KG1 (cell line): Measurements from ENCODE around the gene COQ4.
"Not testable (repeated sequence)": the region's sequence is repeated elsewhere in the genome, so short reads cannot be mapped to it uniquely, and the experiment has no call there.

ENCODE experiments used
- DNase-seq: peaks from one replicate; lab custom pipeline; 2025; lab: John Stamatoyannopoulos, UW

The COQ4 gene

DNA sequence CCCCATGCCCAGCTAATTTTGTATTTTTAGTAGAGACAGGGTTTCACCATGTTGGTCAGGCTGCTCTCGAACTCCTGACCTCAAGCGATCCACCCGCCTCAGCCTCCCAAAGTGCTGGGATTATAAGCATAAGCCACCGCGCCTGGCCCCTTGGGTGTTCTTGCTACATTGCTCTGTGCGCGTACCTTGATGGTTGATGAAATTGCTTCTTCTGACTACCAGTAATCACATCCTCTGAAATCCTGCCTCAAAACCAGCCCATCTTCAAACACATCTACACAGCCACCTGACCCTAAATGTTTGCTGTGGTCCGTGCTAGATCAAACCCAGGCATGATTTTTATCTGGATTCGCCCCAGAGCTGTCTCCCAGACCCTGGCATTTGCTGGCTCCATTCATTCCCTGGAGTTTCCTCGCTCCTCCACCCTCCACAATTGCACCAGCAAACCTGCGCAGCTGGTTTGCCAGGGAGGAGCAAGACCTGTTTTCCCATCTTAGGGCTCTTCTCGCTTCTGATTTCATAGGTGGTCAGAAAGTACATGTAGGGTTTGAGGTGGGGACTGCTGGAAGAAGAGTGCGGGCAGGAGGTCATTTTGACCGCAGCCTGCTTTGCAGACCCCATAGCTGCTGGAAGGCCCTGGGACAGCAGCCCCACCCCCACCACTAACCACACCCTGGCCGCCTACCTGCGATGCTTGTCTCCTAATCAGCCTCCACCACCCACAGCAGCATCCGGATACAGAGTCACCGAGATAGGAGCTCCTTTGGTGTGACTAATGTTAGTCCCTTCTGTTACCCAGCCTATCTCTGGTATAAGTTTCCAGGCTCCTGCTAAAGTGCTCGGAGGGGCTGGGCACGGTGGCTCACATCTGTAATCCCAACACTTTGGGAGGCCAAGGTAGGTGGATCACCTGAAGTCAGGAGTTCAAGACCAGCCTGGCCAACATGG lies 23.8 kb upstream of the COQ4 start:
- no peak for DNase-seq

DNA sequence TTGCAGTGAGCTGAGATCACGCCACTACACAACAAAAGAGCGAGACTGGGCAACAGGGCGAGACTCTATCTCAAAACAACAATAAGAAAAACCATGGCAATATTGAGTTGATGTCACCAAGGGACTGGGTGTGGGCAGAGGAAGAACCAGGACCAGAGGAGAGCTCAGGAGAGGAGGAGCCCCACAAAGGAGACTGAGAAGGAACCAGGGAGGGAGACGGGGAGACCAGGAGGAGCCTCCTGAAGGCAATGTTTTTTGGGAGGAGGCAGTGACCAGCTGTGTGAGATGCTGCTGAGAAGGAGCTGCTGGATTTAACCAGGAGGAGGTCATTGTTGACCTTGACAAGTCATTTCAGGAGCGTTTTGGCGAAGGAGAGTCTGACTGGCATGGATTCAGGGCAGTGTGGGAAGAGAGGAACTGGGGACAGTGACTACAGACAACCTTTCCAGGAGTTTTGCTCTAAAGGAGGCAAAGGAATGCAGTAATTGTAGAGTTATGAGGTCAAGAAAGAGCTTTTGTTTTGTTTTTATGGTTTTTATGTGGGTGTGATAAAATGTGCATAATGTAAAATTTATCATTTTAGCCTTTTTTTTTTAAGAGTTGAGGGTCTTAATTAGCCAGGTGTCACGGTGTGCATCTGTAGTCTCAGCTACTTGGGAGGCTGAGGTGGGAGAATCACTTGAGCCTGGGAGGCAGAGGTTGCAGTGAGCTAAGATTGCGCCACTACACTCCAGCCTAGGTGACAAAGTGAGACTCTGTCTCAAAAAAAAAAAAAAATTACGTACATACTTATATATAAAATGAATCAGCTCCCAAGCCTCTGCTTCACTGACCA lies 18.3 kb upstream of the COQ4 start:
- DNase-seq: no peak

DNA sequence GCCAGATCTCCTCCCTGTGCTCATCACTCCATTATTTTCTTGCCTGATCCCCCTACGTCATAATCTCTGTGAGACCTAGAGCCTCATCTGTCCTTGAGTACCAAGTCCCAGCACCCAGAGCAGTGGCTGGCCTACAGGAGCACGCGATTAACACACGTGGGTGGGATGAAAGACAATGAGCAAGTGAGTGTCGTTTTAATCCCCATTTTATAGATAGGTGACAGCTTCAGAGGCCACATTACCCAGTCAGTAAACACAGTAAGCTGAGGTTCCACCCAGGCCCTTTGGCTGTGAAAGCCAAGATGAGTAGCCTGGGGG lies 17.7 kb upstream of the COQ4 start:
- no peak for DNase-seq

DNA sequence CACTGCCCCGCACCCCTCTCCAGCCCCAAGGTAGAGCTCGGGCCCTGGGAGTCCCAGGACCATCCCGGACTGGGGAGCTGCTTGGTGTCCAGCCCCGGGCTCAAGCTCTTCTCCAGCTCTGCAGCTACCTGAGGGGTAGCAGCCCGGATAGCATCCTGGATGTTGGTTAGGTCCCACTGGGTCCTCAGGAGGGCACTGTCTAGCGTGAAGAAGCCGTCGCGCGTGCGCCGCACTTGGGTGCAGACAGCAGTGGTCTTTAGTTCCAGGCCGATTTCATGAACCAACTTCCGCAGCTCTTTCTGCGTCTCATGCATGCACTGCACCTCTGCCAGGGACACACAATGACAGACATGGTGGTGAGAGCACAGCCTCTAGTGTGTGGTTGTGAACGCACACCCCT lies 13.1 kb upstream of the COQ4 start:
- DNase-seq: no peak

DNA sequence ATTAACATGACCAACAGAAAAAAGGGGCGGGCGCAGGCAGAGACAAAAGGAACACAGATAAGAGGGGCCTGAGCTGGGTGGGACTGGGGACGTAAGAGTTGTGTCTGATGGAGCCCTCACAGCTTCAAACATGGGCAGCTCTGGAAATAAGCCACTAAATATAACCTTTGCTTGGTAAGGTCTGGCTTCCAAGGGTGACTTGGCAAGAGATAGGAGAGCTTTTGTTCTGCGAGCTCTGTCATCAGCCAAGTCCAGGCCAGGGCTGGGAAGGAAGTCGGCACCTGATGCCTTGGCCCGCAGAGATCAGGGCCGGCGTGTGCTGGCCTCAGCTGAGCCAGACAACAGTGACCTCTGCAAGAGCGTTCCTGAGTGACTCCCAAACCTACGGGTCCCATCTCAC lies 12.2 kb upstream of the COQ4 start:
- DNase-seq: no peak

DNA sequence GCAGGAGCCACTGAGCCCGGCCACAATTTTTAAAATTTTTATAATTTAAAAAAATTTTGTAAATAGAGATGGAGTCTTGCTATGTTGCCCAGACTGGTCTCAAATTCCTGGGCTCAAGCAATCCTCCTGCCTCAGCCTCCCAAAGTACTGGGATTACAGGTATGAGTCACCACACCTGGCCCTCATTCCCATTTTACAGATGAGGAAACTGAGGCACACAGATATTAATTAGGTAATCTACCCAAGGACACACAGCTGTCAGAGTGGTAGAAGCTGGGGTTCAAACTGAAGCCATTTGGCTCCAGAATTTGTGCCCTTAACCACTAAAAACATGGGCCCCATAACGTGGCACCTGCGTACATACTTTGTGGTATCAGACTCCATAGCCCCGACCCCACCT lies 7.9 kb upstream of the COQ4 start:
- DNase-seq: no peak

DNA sequence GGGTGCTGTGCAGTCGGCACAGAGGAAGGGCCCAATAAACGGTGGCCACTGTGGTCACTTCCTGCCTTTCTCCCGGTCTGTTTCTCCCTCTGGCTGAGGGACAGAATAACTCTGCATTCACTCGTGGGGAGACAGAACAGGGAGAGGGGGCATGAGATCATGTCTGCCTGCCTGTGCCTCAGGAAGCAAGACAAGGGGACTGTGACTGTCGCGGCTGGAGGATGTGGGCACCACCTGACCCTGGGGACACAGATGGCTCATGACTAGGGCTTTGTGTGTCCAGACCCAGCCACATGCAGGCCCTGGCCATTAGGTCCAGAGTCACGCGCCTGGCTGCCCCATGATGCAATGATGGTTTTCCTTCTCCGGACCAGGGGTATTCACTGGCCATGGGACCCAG lies 6.2 kb upstream of the COQ4 start:
- no peak for DNase-seq

DNA sequence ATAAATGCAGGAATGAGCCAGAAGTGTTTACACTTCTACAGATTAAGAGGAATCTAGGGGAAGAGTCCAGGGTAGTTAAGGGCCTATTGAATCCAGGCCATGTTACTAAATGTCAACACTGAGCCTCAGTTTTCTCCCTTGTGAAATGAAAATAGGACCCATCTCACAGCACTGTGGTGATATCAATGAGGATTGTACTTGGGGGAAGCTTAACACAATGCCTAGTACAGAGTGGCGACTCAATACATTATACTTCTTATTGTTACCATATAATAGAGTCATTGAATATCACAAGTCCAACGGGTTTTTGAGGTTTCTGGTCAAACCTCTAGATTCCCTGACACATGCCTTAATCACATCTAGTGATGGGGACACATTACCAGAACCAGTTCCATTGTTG lies 5.0 kb upstream of the COQ4 start:
- no peak for DNase-seq

DNA sequence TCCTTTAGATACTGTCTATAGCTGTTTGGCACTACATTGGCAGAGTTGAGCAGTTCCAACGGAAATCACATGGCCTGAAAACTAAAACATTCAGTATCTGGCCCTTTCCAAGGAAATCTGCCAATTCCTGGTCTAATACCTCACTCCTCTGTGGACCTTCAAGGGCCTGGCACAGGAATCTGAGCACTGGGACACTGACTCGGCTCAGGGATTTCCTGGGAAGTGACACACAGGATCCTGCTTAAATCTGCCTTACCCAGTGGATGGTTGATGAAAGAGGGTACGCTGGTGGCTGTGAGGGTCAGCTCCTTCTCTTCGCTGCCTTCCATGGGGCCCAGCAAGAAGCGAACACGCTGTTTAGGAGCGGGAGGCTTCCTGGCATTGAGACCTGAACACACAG lies 1.3 kb upstream of the COQ4 start:
- no peak for DNase-seq

DNA sequence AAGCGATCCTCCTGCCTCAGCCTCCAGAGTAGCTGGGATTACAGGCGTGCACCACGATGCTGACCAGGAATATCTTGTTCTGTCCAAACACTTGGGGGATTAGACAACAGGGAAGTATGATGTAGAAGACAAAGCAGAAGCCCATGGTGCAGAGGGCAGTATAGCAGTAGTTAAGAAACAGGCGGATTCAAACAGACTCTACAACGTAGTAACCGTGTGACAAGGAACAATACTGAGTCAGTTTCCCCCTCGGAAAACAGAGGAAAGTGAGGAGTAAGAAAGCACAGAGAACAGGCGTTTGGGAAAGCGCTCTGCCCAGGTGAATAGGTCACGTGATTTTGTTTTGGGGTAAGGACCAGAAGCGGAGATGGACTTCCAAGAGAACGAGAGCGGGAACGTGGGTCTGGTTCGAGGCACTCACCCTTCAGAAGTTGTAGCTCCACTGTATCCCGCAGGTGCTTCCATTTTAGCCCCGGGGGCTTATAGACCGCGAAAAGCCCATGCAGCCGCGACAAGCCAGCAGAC lies 698 bp upstream of the COQ4 start:
- DNase-seq: no peak

DNA sequence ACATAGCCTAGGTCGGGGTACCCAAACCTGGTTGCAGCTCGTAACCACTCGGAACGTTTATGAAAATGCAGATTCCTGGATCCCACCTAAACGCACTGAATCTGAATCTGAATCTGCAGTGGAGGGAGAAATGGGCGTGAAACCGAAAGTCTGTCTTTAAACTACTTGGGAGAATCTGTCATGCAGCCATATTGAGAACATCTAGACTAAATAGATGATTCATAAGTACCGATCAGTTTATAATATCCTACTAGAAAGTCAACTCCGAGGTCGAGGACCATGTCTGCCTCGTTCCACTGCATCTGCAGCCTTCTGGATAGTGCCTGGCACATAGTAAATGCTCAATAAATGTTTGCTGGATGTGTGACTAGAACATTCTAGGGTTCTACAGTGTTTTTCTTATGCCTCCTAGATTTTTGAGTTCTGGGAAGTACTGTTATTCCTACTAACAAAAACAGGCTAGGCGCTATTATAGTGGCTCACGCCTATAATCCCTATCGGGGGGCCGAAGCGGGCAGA lies 632 bp downstream of the COQ4 start:
- no peak for DNase-seq

DNA sequence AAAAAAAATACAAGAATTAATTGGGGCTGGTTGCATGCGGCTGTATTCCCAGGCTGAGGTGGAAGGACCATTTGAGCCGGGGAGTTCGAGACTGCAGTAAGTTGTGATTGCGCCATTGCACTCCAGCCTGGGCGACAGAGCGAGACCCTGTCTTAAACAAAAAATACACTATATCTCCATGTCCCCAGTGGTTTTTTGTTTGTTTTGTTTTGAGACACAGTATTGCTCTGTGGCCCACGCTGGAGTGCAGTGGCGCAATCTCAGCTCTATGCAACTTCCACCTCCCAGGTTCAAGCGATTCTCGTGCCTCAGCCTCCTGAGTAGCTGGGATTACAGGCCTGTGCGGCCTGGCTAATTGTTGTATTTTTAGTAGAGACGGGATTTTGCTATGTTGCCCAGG lies 1.2 kb downstream of the COQ4 start:
- DNase-seq: no peak

DNA sequence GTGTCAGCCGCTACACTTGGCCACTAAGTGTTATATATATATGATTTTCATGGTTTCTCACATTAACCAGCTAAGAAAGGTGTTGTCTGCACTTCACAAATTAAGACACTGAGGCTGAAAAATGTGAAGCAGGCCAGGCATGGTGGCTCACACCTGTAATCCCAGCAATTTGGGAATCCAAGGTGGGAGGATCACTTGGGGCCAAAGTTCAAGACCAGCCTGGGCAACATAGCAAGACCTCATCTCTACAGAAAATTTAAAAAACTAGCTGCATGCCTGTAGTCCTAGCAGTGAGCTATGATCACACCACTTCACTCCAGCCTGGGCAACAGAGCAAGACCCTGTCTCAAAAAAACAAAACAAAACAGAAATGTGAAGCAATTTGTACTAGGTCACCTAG lies 1.8 kb downstream of the COQ4 start:
- no peak for DNase-seq

DNA sequence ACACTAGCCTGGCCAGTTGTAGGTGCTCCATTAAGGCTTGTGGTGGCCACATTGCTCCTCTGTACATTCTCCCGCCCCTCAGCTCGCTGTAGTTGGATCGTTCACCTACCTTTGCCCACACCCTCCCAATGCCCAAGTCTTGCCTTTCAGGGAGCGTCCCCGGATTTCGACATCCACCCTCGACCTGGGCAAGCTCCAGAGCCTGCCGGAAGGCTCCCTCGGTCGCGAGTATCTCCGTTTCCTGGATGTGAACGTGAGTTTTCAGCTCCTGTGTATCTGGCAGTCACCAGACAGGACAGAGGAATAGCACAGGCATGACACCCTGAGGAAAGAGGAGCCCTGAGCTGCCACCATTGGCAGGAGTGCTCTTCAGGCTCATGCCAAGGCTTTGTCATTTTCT lies 3.0 kb downstream of the COQ4 start:
- DNase-seq: no peak

DNA sequence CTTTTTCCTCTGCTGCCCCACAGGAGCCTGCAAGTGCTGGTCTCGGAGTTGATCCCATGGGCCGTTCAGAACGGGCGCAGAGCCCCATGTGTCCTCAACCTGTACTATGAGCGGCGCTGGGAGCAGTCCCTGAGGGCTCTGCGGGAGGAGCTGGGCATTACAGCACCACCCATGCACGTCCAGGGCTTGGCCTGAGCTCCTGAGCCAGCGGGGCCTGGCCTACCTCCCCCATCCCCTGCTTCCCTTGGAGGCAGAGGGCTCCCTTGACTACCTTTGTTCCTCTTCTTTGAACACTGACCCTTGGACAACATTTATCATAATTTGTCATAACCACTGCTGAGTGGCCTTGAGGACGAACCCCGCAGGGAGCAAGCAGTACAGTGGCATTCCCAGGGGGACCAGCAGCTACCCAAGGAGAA lies 10.8 kb downstream of the COQ4 start:
- DNase-seq: no peak

DNA sequence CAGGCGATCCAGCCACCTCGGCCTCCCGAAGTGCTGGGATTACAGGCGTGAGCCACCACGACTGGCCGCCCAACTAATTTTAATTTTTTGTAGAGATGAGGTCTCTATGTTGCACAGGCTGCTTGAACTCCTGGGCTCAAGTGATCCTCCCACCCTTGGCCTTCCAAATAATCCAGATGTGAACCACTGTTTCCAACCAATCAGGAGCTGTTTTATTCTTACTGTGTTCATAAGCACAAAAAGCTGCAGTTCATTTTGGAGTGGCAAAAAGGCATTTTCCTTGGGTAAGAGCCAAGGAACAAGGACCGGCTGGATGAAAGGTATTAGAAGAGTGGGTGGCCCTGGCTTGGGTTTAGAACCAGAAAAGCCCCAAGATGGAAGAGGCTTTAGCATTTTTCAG lies 12.5 kb downstream of the COQ4 start:
- no peak for DNase-seq

DNA sequence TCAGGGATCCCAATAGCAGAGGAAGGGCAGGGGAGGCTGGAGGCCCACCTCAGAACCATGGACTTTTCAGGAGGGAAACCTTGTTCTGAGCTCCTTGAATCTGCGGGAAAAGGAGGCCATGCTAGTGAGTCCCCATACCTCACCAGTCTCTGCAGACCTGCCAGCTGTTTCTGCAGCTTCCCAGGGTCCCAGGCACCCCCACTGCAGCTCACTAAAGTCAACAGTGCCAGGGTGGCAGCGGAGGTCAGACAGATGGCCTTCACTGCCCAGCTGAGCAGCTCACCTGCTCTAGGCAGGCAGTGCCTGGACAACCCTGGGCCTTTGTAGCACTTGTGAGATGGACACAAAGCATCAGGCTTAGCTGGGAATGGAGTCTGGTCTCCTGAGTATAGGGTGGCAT lies 13.3 kb downstream of the COQ4 start:
- no peak for DNase-seq

DNA sequence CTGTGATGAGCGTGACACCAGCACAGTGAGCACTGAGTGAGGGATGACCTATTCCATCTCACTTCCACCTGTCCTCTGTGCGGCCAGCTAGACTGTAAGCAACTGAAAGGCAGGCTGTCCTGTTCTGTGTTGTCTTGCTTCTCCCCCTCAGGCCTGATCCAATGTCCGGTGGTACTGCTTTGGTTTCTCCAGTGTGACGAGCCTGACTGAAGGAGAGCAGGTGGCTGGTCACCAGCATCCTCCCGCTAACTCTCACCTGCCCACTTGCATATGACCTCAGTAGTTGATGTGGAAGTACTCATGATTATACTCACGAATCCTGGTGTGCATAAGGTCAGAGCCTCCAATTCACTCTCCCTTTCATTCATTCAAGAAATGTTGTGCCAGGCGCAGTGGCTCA lies 15.3 kb downstream of the COQ4 start:
- DNase-seq: no peak

DNA sequence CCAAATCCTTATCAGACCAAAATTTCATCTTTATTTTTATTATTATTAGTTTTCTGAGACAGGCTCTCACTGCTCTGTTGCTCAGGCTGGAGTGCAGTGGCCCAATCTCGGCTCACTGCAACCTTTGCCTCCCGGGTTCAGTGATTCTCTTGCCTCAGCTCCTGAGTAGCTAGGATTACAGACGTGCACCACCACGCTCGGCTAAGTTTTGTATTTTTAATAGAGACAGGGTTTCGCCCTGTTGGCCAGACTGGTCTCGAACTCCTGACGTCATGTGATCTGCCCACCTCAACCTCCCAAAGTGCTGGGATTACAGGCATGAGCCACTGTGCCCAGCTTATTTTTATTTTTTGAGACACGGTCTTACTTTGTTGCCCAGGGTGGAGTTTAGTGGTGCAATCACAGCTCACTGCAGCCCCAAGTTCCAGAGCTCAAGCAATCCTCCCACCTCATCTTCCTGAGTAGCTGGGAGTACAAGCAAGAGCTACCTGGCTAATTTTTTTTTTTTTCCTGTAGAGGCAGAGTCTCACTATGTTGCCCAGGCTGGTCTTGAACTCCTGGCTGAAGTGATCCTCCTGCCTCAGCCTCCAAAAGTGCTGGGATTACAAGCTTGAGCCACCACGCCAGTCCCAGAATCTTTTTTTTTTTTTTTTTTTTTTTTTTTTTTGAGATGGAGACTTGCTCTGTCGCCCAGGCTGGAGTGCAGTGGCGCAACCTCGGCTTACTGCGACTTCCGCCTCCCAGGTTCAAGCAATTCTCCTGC lies 16.4 kb downstream of the COQ4 start:
- DNase-seq: not testable (repeated sequence)

DNA sequence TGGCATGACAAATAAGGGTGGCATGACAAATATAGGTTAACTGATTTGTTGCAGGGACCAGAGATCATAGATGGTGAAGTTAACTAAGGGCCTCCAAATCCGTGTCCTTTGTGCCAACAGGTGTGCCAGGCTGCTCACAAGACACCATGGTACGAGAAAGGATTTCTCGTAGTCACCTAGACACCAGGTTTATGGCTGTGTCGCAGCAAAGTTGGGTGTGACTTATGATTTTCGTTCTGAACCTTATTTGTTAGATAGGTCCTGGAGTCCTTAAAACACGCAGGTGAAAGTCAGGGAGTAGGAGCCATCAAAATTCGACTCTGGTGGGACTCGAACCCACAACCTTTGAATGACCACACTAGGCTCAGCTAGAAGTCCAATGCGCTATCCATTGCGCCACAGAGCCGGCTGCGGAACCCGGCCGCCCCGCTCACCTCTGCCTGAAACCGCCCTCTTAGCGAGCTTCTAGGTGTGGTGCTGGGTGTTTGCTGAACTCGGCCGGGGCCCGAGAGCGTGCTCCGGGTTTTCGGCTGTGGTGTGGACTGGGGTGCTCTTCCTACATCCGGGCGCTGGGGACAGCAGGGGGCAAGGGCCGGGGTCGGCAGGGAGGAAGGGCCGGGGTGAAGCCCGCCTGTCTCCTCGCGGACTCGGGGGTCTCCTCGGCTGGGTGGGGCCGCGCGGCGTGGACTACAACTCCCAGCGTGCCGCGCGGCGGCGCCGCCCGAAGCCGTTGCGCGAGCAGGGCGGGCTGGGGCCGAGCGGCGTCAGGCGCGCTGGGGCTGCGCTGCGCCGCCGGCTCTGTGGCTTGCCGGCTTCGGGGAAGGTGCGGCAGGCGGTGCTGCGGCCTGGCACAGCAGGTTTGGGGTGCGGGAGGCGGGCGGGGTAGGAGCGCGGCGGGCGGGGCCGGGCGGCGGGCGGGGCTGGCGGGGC lies 17.4 kb downstream of the COQ4 start, which contains the start of gene SLC27A4:
Gene SLC27A4, plus strand, starts transcription at position 767 of the 930 bp plus-strand sequence. CDS start 2,606 bp downstream, outside the sequence.
- DNase-seq: peak; percentile 55
